ENCODE results near the gene AREL1. TPM values are rescaled to one million over a fixed set of nuclear protein-coding genes. Genes with fewer than 3 reads are reported as not detected.

Gene AREL1
- total and polyA plus RNA-seq, 2 of the 8 experiments (the other 6 are each of a cell fraction or from before 2014, with no cell fraction given) = 31.4 to 49.1 TPM

- Histone ChIP-seq H3K4me2 (ENCODE audit: insufficient read depth in 1 of 2, low read depth in 2 of 2, low read length in 2 of 2) (no peak overlapping the region), H2BK12ac (ENCODE audit: low read depth, low read length) (0 out of 2 replicates have a peak overlapping the region, but pooled peaks have one; percentile 55), H2BK5ac (ENCODE audit: low read depth, low read length) (no peak overlapping the region; the same call in 1 of the 2 replicates), H2AFZ (ENCODE audit: low read length) (no peak overlapping the region), H3K36me3 (ENCODE audit: control insufficient read depth in 2 of 4, insufficient read depth in 4 of 4, low read length in 3 of 4) (no peaks in the 10 kb centered on the region), H4K8ac (ENCODE audit: extremely low read depth, insufficient read depth, low read length) (peak overlapping the region; percentile 89; the same call in 1 of the 2 replicates), H2BK20ac (ENCODE audit: low read length) (no peak overlapping the region), H3K27me3 (replicated peaks in 1 of 4; ENCODE audit: control insufficient read depth in 3 of 4, extremely low read depth in 1 of 4, insufficient read depth in 3 of 4, low read length in 3 of 4) (no peaks in the 10 kb centered on the region), H4K20me1 (replicated peaks in 1 of 2; ENCODE audit: control insufficient read depth in 1 of 2, insufficient read depth in 2 of 2, low read length in 2 of 2) (no peaks in the 10 kb centered on the region), H2BK15ac (ENCODE audit: low read length) (no peak overlapping the region), H4K5ac (ENCODE audit: insufficient read length, low read depth, low read length) (no peak overlapping the region), H2BK120ac (replicated peaks; ENCODE audit: low read depth, low read length) (no peak overlapping the region), H3K4ac (replicated peaks; ENCODE audit: insufficient read length, low read depth, low read length) (no peak overlapping the region), H3K23ac (ENCODE audit: insufficient read length) (no peak overlapping the region), H3K4me3 (ENCODE audit: extremely low read depth in 1 of 4, insufficient read depth in 2 of 4, low read depth in 3 of 4, low read length in 4 of 4) (no peak overlapping the region), H4K91ac (replicated peaks; ENCODE audit: insufficient read length, low read length) (no peak overlapping the region), H3K79me2 (ENCODE audit: control insufficient read depth in 1 of 2, insufficient read depth in 2 of 2, low read length in 2 of 2) (no peaks in the 10 kb centered on the region), H3K4me1 (replicated peaks in 1 of 4; ENCODE audit: control insufficient read depth in 3 of 4, insufficient read depth in 4 of 4, low read length in 3 of 4) (peaks cover 0 to 11% (median 4%) of the 10 kb centered on the region in 4 experiments; a peak in 5 of 7 replicates), H3K27ac (ENCODE audit: low read depth, low read length) (no peak overlapping the region), H3K9ac (replicated peaks in 1 of 4; ENCODE audit: extremely low read depth in 1 of 4, low read depth in 3 of 4, low read length in 3 of 4) (no peak overlapping the region), H2AK5ac (ENCODE audit: low read depth, low read length) (no peak overlapping the region), H3K23me2 (ENCODE audit: low read depth, low read length) (no peaks in the 10 kb centered on the region; the same call in 1 of the 2 replicates), H3K9me3 (ENCODE audit: insufficient read depth in 2 of 2, low read depth in 1 of 2, low read length in 1 of 2) (no peaks in the 10 kb centered on the region), H3K18ac (ENCODE audit: extremely low read depth, low read length) (no peak overlapping the region), H3K14ac (ENCODE audit: insufficient read length) (no peak overlapping the region), H3K79me1 (ENCODE audit: low read depth, low read length) (no peaks in the 10 kb centered on the region), H3K56ac (replicated peaks; ENCODE audit: insufficient read length, low read depth, low read length) (no peak overlapping the region)
- 95% methylated on average over 11 of the region's 11 CpGs; no CpG with 5 or more reads in 1 of the 2 experiments for WGBS, 2 experiments (ENCODE audit: extremely low coverage in 1 of 2, insufficient coverage in 1 of 2, insufficient read length in 1 of 2, insufficient replicate concordance in 2 of 2, low coverage in 1 of 2, low lambda C conversion rate in 2 of 2, missing lambda C conversion rate in 1 of 2)
- TF ChIP-seq ASH2L (IDR thresholded peaks at IDR 0.05; ENCODE audit: low read length) = no peak
- no peak for FAIRE-seq
- POLR2A ChIA-PET (ENCODE audit: partially characterized antibody) = interaction anchor here (0.8 to 5.5 kb wide), 4 partner anchors 9 to 131 kb away, joined by 3 to 26 read pairs (median 4); no protein-coding TSS in a partner anchor
- DNase-seq (ENCODE audit: low read depth in 1 of 2, low spot score in 2 of 2) = no peak
- CTCF ChIA-PET (ENCODE audit: partially characterized antibody) = interaction anchor here (0.6 to 8.7 kb wide), 6 partner anchors 9 to 157 kb away, joined by 3 to 87 read pairs (median 3); partner anchors contain the start of gene LTBP2
Observed at GRCh38 chr14:74647061-74647677, 65.7 kb downstream of the AREL1 start.
